ENCODE data around the gene RAD52. TPM values are rescaled to one million over a fixed set of nuclear protein-coding genes. Genes with fewer than 3 reads are reported as not detected.

The RAD52 gene
- total RNA-seq, 2 experiments from 2014 or later: 30.3 to 30.8 TPM

DNA sequence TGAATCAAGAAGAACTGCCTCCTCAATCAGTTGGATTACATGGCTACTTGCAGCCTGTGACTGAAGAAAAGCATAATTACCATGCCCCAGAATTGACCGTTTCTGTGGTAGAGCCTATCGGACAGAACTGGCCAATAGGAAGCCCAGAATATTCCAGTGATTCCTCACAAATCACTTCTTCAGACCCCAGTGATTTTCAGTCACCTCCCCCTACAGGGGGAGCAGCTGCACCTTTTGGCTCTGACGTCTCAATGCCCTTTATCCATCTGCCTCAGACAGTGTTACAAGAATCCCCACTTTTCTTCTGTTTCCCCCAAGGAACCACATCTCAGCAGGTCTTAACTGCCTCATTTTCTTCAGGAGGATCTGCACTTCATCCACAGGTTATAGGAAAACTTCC lies 80.8 kb downstream of the RAD52 start:
- H3K4me2 ChIP-seq (ENCODE audit: low read length): no peak overlapping the region
- no peaks in the 10 kb centered on the region for H3K79me2 ChIP-seq (ENCODE audit: insufficient read depth, low read depth, low read length)
- POLR2A ChIA-PET: no interaction called here
- no peak overlapping the region for H3K27ac ChIP-seq (ENCODE audit: low read depth, low read length, poor library complexity, severe bottlenecking)
- H3K4me1 ChIP-seq (ENCODE audit: insufficient read depth, low read length, poor library complexity, severe bottlenecking): no peaks in the 10 kb centered on the region
- no TSS peak for BruUV-seq (replicated peaks)
- TF ChIP-seq CTCF (conservative IDR thresholded peaks at IDR 0.05; ENCODE audit: low read length) (peak; percentile 54), EZH2phosphoT487 (IDR thresholded peaks at IDR 0.05; ENCODE audit: borderline replicate concordance, low read depth, low read length) (no peak)
- H4K20me1 ChIP-seq (ENCODE audit: insufficient read depth, low read length): no peaks in the 10 kb centered on the region
- H3K9me3 ChIP-seq (ENCODE audit: low read length): no peaks in the 10 kb centered on the region
- no peak overlapping the region for H2AFZ ChIP-seq (ENCODE audit: low read length)
- CTCF ChIA-PET (ENCODE audit: unreplicated experiment): no interaction called here
- H3K4me3 ChIP-seq (ENCODE audit: low read depth, low read length, poor library complexity, severe bottlenecking): no peak overlapping the region
- H3K9me2 ChIP-seq (ENCODE audit: insufficient read depth, low read length): no peaks in the 10 kb centered on the region
- H3K36me3 ChIP-seq (ENCODE audit: insufficient read depth, low read length): peaks cover 69% of the 10 kb centered on the region
- no peak for DNase-seq (ENCODE audit: low spot score)
- intact Hi-C loops (cut with micrococcal nuclease; ENCODE audit: unreplicated experiment): no loop called here

DNA sequence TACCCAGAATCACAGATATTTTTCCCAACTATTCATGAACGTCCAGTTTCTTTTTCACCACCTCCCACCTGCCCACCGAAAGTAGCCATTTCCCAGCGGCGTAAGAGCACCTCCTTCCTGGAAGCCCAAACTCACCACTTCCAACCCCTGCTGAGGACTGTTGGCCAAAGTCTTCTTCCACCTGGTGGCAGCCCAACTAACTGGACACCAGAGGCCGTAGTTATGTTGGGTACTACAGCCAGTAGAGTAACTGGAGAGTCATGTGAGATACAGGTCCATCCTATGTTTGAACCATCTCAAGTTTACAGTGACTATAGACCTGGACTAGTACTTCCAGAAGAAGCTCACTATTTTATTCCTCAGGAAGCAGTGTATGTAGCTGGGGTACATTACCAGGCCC lies 81.6 kb downstream of the RAD52 start:
- ChIA-PET CTCF (ENCODE audit: unreplicated experiment) (no interaction called here), POLR2A (no interaction called here)
- BruUV-seq (replicated peaks): no TSS peak
- Histone ChIP-seq H3K27ac (ENCODE audit: low read depth, low read length, poor library complexity, severe bottlenecking) (no peak overlapping the region), H3K4me3 (ENCODE audit: low read depth, low read length, poor library complexity, severe bottlenecking) (no peak overlapping the region), H3K36me3 (ENCODE audit: insufficient read depth, low read length) (peaks cover 69% of the 10 kb centered on the region), H3K4me1 (ENCODE audit: insufficient read depth, low read length, poor library complexity, severe bottlenecking) (no peaks in the 10 kb centered on the region), H4K20me1 (ENCODE audit: insufficient read depth, low read length) (no peaks in the 10 kb centered on the region), H3K9me2 (ENCODE audit: insufficient read depth, low read length) (no peaks in the 10 kb centered on the region), H3K9me3 (ENCODE audit: low read length) (no peaks in the 10 kb centered on the region), H3K79me2 (ENCODE audit: insufficient read depth, low read depth, low read length) (no peaks in the 10 kb centered on the region), H2AFZ (ENCODE audit: low read length) (no peak overlapping the region), H3K4me2 (ENCODE audit: low read length) (no peak overlapping the region)
- TF ChIP-seq EZH2phosphoT487 (IDR thresholded peaks at IDR 0.05; ENCODE audit: borderline replicate concordance, low read depth, low read length) (no peak), CTCF (conservative IDR thresholded peaks at IDR 0.05; ENCODE audit: low read length) (no peak)
- no peak for DNase-seq (ENCODE audit: low spot score)
- intact Hi-C loops (cut with micrococcal nuclease; ENCODE audit: unreplicated experiment): no loop called here

DNA sequence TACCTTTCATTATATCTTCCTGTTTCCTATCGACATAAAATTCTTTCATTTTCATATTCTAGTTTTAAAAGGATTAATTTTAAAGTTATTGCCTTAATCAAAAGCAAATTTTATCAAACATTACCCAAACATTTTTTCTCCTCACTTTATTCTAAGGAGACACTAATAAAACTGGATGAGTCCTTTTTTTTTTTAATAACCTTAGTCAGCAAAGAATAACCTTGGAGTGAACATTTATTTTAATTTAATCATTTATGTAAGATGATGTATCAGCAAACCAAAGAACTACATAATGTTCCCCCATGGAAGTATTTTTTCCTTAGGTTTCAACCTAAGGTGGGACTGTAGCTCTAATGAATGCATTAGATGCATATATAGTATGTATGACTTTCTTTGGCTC lies 83.9 kb downstream of the RAD52 start:
- TF ChIP-seq CTCF (conservative IDR thresholded peaks at IDR 0.05; ENCODE audit: low read length) (no peak), EZH2phosphoT487 (IDR thresholded peaks at IDR 0.05; ENCODE audit: borderline replicate concordance, low read depth, low read length) (no peak)
- H3K36me3 ChIP-seq (ENCODE audit: insufficient read depth, low read length): peaks cover 76% of the 10 kb centered on the region
- H4K20me1 ChIP-seq (ENCODE audit: insufficient read depth, low read length): no peaks in the 10 kb centered on the region
- ChIA-PET CTCF (ENCODE audit: unreplicated experiment) (no interaction called here), POLR2A (interaction anchor here (0.9 kb wide), 1 partner anchor 10 kb away, joined by 3 read pairs; no protein-coding TSS in a partner anchor)
- no peak overlapping the region for H3K4me2 ChIP-seq (ENCODE audit: low read length)
- H3K27ac ChIP-seq (ENCODE audit: low read depth, low read length, poor library complexity, severe bottlenecking): no peak overlapping the region
- no peaks in the 10 kb centered on the region for H3K4me1 ChIP-seq (ENCODE audit: insufficient read depth, low read length, poor library complexity, severe bottlenecking)
- H3K9me3 ChIP-seq (ENCODE audit: low read length): no peaks in the 10 kb centered on the region
- no peaks in the 10 kb centered on the region for H3K79me2 ChIP-seq (ENCODE audit: insufficient read depth, low read depth, low read length)
- no peaks in the 10 kb centered on the region for H3K9me2 ChIP-seq (ENCODE audit: insufficient read depth, low read length)
- no peak for DNase-seq (ENCODE audit: low spot score)
- no peak overlapping the region for H2AFZ ChIP-seq (ENCODE audit: low read length)
- intact Hi-C loops (cut with micrococcal nuclease; ENCODE audit: unreplicated experiment): no loop called here
- no TSS peak for BruUV-seq (replicated peaks)
- H3K4me3 ChIP-seq (ENCODE audit: low read depth, low read length, poor library complexity, severe bottlenecking): no peak overlapping the region

All from OCI-LY7 (cell line).